SU-DHL-6 (cell line): ENCODE data around the gene IFNA21.

Experiments
- EZH2phosphoT487 ChIP-seq: fragments of 200-600 bp; sonication (generic), shearing (Covaris generic); conservative IDR thresholded peaks from 2 replicates; pipeline ENCODE4 v1.6.1; 2018; ENCODE audit warnings: mild to moderate bottlenecking, antibody characterized with exemption, low read length, moderate library complexity, mixed read lengths
- TF ChIP-seq, protein P1 (sequence below): fragments of 200-600 bp; sonication (generic); IDR thresholded peaks from one replicate; pipeline ENCODE4 v1.5.1; 2017; ENCODE audit warnings: antibody characterized with exemption, mild to moderate bottlenecking, low read length, moderate library complexity; ENCODE audit not compliant: insufficient read depth, poor library complexity, severe bottlenecking

DNA sequence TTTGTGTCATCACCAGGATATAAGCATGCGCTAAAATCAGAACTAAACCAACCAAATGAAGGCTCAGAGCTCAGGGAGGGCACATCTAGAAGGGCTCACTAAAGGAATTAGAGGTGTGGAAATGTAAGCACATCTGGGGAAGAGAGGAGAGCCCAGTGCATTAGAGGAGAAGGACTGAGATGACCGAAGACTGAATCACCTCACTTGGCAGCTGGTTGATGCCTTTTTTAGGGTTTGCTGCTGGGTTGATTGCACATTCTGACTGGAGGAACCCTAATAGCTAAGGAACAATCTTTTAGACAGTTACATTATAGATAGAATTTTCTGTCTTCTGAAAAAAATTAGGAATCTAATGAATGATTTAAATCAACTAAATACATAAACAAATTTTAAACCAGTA is 8.2 kb upstream of the IFNA21 start:
- TF ChIP-seq, protein P1, sequence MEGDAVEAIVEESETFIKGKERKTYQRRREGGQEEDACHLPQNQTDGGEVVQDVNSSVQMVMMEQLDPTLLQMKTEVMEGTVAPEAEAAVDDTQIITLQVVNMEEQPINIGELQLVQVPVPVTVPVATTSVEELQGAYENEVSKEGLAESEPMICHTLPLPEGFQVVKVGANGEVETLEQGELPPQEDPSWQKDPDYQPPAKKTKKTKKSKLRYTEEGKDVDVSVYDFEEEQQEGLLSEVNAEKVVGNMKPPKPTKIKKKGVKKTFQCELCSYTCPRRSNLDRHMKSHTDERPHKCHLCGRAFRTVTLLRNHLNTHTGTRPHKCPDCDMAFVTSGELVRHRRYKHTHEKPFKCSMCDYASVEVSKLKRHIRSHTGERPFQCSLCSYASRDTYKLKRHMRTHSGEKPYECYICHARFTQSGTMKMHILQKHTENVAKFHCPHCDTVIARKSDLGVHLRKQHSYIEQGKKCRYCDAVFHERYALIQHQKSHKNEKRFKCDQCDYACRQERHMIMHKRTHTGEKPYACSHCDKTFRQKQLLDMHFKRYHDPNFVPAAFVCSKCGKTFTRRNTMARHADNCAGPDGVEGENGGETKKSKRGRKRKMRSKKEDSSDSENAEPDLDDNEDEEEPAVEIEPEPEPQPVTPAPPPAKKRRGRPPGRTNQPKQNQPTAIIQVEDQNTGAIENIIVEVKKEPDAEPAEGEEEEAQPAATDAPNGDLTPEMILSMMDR = no peak
- TF ChIP-seq EZH2phosphoT487 = no peak
